Measurements from ENCODE around the gene LHX4. TPM values are rescaled to one million over a fixed set of nuclear protein-coding genes. Genes with fewer than 3 reads are reported as not detected.

LHX4 gene
- total RNA-seq, 1 donor from 2014 or later: not detected

GRCh38 chr1:180225403-180225802, 4.7 kb upstream of the LHX4 start:
- intact Hi-C loops (cut with micrococcal nuclease): no loop called here

GRCh38 chr1:180227861-180228647, 2.0 kb upstream of the LHX4 start:
- intact Hi-C loops (cut with micrococcal nuclease): loop anchor here (1.0 to 2.0 kb wide), 2 partner anchors 9 to 15 kb away; no protein-coding TSS in a partner anchor

GRCh38 chr1:180228648-180229482, 1.2 kb upstream of the LHX4 start:
- intact Hi-C loops (cut with micrococcal nuclease): loop anchor here (1.0 to 2.0 kb wide), 2 partner anchors 8 to 16 kb away; no protein-coding TSS in a partner anchor

GRCh38 chr1:180230416-180230790, 339 bp downstream of the LHX4 start:
- intact Hi-C loops (cut with micrococcal nuclease): loop anchor here (5.0 to 10.0 kb wide), 3 partner anchors 278 to 1254 kb away; partner anchors contain the start of genes CACNA1E and CEP350

GRCh38 chr1:180230791-180231505, 884 bp downstream of the LHX4 start:
- intact Hi-C loops (cut with micrococcal nuclease): loop anchor here (5.0 to 10.0 kb wide), 3 partner anchors 279 to 1254 kb away; partner anchors contain the start of genes CACNA1E and CEP350

GRCh38 chr1:180231506-180231921, 1.4 kb downstream of the LHX4 start:
- intact Hi-C loops (cut with micrococcal nuclease): loop anchor here (5.0 to 10.0 kb wide), 3 partner anchors 279 to 1253 kb away; partner anchors contain the start of genes CACNA1E and CEP350

GRCh38 chr1:180231936-180232335, 1.9 kb downstream of the LHX4 start:
- intact Hi-C loops (cut with micrococcal nuclease): loop anchor here (5.0 to 10.0 kb wide), 3 partner anchors 280 to 1253 kb away; partner anchors contain the start of genes CACNA1E and CEP350

GRCh38 chr1:180232521-180233043, 2.5 kb downstream of the LHX4 start:
- intact Hi-C loops (cut with micrococcal nuclease): loop anchor here (5.0 to 10.0 kb wide), 3 partner anchors 280 to 1252 kb away; partner anchors contain the start of genes CACNA1E and CEP350

- intact Hi-C loops (cut with micrococcal nuclease): loop anchor here (5.0 to 10.0 kb wide), 3 partner anchors 281 to 1251 kb away; partner anchors contain the start of genes CACNA1E and CEP350
These were observed 3.3 kb downstream of the LHX4 start for GRCh38 chr1:180233191-180234011.

- intact Hi-C loops (cut with micrococcal nuclease): loop anchor here (5.0 to 10.0 kb wide), 4 partner anchors 183 to 1250 kb away; partner anchors contain the start of genes CACNA1E and CEP350
These were observed 4.5 kb downstream of the LHX4 start for GRCh38 chr1:180234369-180235076.

GRCh38 chr1:180235077-180235501, 5.0 kb downstream of the LHX4 start:
- intact Hi-C loops (cut with micrococcal nuclease): loop anchor here (5.0 to 10.0 kb wide), 2 partner anchors 182 to 1250 kb away; partner anchors contain the start of gene CACNA1E

- intact Hi-C loops (cut with micrococcal nuclease): loop anchor here (5.0 to 10.0 kb wide), 2 partner anchors 182 to 1249 kb away; partner anchors contain the start of gene CACNA1E
These were observed 5.6 kb downstream of the LHX4 start for GRCh38 chr1:180235502-180236239.

GRCh38 chr1:180236698-180237509, 6.8 kb downstream of the LHX4 start:
- intact Hi-C loops (cut with micrococcal nuclease): loop anchor here (1.0 to 10.0 kb wide), 3 partner anchors 9 to 1248 kb away; partner anchors contain the start of gene CACNA1E

GRCh38 chr1:180237869-180238476, 7.9 kb downstream of the LHX4 start:
- intact Hi-C loops (cut with micrococcal nuclease): loop anchor here (1.0 to 10.0 kb wide), 3 partner anchors 10 to 1247 kb away; partner anchors contain the start of gene CACNA1E

- intact Hi-C loops (cut with micrococcal nuclease): loop anchor here (5.0 to 10.0 kb wide), 2 partner anchors 179 to 1246 kb away; partner anchors contain the start of gene CACNA1E
These were observed 8.6 kb downstream of the LHX4 start for GRCh38 chr1:180238675-180239074.
